H9 (cell line): ENCODE measurements around the gene AMY1A. TPM values are rescaled to one million over a fixed set of nuclear protein-coding genes. Genes with fewer than 3 reads are reported as not detected.
"Not testable (repeated sequence)": the region's sequence is repeated elsewhere in the genome, so short reads cannot be mapped to it uniquely, and the experiment has no call there.

Experiments used
- DNase-seq: peaks from one replicate; pipeline ENCODE4 v3.0.0-alpha.2; 2017
- H2AFZ ChIP-seq: one replicate; pipeline ENCODE4 v1.6.1; 2013; ENCODE audit warnings: mild to moderate bottlenecking, low read length, control low read depth, moderate library complexity
- H2AK5ac ChIP-seq: 2 replicates; pipeline ENCODE4 v1.6.1; 2013; ENCODE audit warnings: low read length, control low read depth, mixed read lengths; ENCODE audit not compliant: insufficient read length
- H2BK120ac ChIP-seq: one replicate; pipeline ENCODE4 v1.6.1; 2013; ENCODE audit warnings: low read depth, mild to moderate bottlenecking, low read length, control low read depth, inconsistent platforms; ENCODE audit not compliant: poor library complexity, severe bottlenecking
- H2BK12ac ChIP-seq: 2 replicates; pipeline ENCODE4 v1.6.1; 2013; ENCODE audit warnings: low read length, control low read depth, mixed read lengths, low read depth; ENCODE audit not compliant: insufficient read length
- H2BK15ac ChIP-seq: 2 replicates; pipeline ENCODE4 v1.6.1; 2013; ENCODE audit warnings: low read depth, low read length, control low read depth
- H2BK20ac ChIP-seq: one replicate; pipeline ENCODE4 v1.6.1; 2013; ENCODE audit warnings: low read depth, mild to moderate bottlenecking, low read length, control low read depth, inconsistent platforms; ENCODE audit not compliant: poor library complexity, severe bottlenecking
- H2BK5ac ChIP-seq: 2 replicates; pipeline ENCODE4 v1.6.1; 2013; ENCODE audit warnings: low read length, control low read depth, mixed read lengths; ENCODE audit not compliant: insufficient read length
- H3K14ac ChIP-seq: 2 replicates; pipeline ENCODE4 v1.6.1; 2013; ENCODE audit warnings: low read length, control low read depth; ENCODE audit not compliant: insufficient read depth
- H3K18ac ChIP-seq: 2 replicates; pipeline ENCODE4 v1.6.1; 2013; ENCODE audit warnings: low read depth, mild to moderate bottlenecking, mixed read lengths, low read length, control low read depth; ENCODE audit not compliant: insufficient read length
- H3K23ac ChIP-seq: 2 replicates; pipeline ENCODE4 v1.6.1; 2013; ENCODE audit warnings: low read length, control low read depth, mixed read lengths, low read depth; ENCODE audit not compliant: insufficient read length
- H3K23me2 ChIP-seq: 2 replicates; pipeline ENCODE4 v1.6.1; 2013; ENCODE audit warnings: low read depth, mild to moderate bottlenecking, mixed read lengths, low read length, control low read depth; ENCODE audit not compliant: insufficient read length, poor library complexity, severe bottlenecking
- H3K27ac ChIP-seq: 2 replicates; pipeline ENCODE4 v1.5.1; 2013; ENCODE audit warnings: low read length, control low read depth, mixed read lengths, low read depth; ENCODE audit not compliant: insufficient read length
- H3K27me3 ChIP-seq: 2 replicates; pipeline ENCODE4 v1.6.1; 2013; ENCODE audit warnings: low read length, control low read depth, inconsistent platforms; ENCODE audit not compliant: insufficient read depth
- H3K4ac ChIP-seq: 2 replicates; pipeline ENCODE4 v1.6.1; 2013; ENCODE audit warnings: low read depth, mild to moderate bottlenecking, control low read depth, inconsistent platforms, low read length, moderate library complexity
- H3K4me1 ChIP-seq: 2 replicates; pipeline ENCODE4 v1.6.1; 2013; ENCODE audit warnings: low read length, control low read depth, inconsistent platforms; ENCODE audit not compliant: insufficient read depth
- H3K4me2 ChIP-seq: 2 replicates; pipeline ENCODE4 v1.6.1; 2013; ENCODE audit warnings: low read length, control low read depth, mixed read lengths; ENCODE audit not compliant: insufficient read length, insufficient read depth
- H3K56ac ChIP-seq: 2 replicates; pipeline ENCODE4 v1.6.1; 2013; ENCODE audit warnings: low read depth, mild to moderate bottlenecking, mixed read lengths, low read length, control low read depth; ENCODE audit not compliant: insufficient read length
- H3K79me1 ChIP-seq: 2 replicates; pipeline ENCODE4 v1.6.1; 2013; ENCODE audit warnings: low read depth, mild to moderate bottlenecking, moderate library complexity, low read length, control low read depth, inconsistent platforms; ENCODE audit not compliant: insufficient read depth, poor library complexity, severe bottlenecking
- H3K79me2 ChIP-seq: 2 replicates; pipeline ENCODE4 v1.6.1; 2013; ENCODE audit warnings: low read length, control low read depth, inconsistent platforms; ENCODE audit not compliant: insufficient read depth
- H3K9ac ChIP-seq: 2 replicates; pipeline ENCODE4 v1.6.1; 2013; ENCODE audit warnings: low read length, control low read depth, mixed read lengths; ENCODE audit not compliant: insufficient read length; ENCODE audit errors: extremely low read depth
- H3K9me3 ChIP-seq: one replicate; pipeline ENCODE4 v1.6.1; 2013; ENCODE audit warnings: low read depth, low read length, inconsistent platforms; ENCODE audit not compliant: control insufficient read depth
- H3T11ph ChIP-seq: one replicate; pipeline ENCODE4 v1.6.1; 2013; ENCODE audit warnings: mild to moderate bottlenecking, low read length, control low read depth, inconsistent platforms
- H4K20me1 ChIP-seq: one replicate; pipeline ENCODE4 v1.6.1; 2013; ENCODE audit not compliant: control insufficient read depth, insufficient read length, insufficient read depth
- H4K5ac ChIP-seq: 2 replicates; pipeline ENCODE4 v1.6.1; 2013; ENCODE audit warnings: low read depth, mild to moderate bottlenecking, mixed read lengths, low read length, control low read depth; ENCODE audit not compliant: insufficient read length
- H4K8ac ChIP-seq: replicated peaks from 2 replicates; pipeline ENCODE4 v1.6.1; 2013; ENCODE audit warnings: low read length, control low read depth, mixed read lengths, low read depth; ENCODE audit not compliant: insufficient read length
- H4K91ac ChIP-seq: 2 replicates; pipeline ENCODE4 v1.6.1; 2013; ENCODE audit warnings: low read depth, mild to moderate bottlenecking, moderate library complexity, mixed read lengths, low read length, control low read depth; ENCODE audit not compliant: insufficient read length
- H3K27ac Mint-ChIP-seq, 3 experiments: 2 replicates in 2 of 3; 3 replicates in 1 of 3; pipeline ENCODE4 v1.8.0; 2020 to 2021; ENCODE audit warnings: mixed read lengths in 3 of 3, mild to moderate bottlenecking in 1 of 3, moderate library complexity in 1 of 3
- H3K27me3 Mint-ChIP-seq: 2 replicates; pipeline ENCODE4 v1.8.0; 2021; ENCODE audit warnings: low read depth, mild to moderate bottlenecking, moderate library complexity, mixed read lengths
- H3K36me3 Mint-ChIP-seq, 3 experiments: 2 replicates in 2 of 3; 3 replicates in 1 of 3; pipeline ENCODE4 v1.8.0; 2020 to 2021; ENCODE audit warnings: low read depth in 3 of 3, mixed read lengths in 3 of 3; ENCODE audit not compliant: insufficient read depth in 1 of 3
- H3K4me1 Mint-ChIP-seq, 2 experiments: 2 replicates each; pipeline ENCODE4 v1.8.0; 2020; ENCODE audit warnings: mixed read lengths in 2 of 2
- H3K4me3 Mint-ChIP-seq, 2 experiments: 2 replicates in 1 of 2; 3 replicates in 1 of 2; pipeline ENCODE4 v1.8.0; 2020 to 2021; ENCODE audit warnings: mild to moderate bottlenecking in 2 of 2, mixed read lengths in 2 of 2, moderate library complexity in 1 of 2
- H3K9me3 Mint-ChIP-seq, 2 experiments: 2 replicates in 1 of 2; 3 replicates in 1 of 2; pipeline ENCODE4 v1.8.0; 2020; ENCODE audit warnings: mild to moderate bottlenecking in 2 of 2, mixed read lengths in 2 of 2, moderate library complexity in 1 of 2
- CTCF ChIP-seq: fragments of 200-600 bp; sonication (generic); conservative IDR thresholded peaks from 3 replicates; pipeline ENCODE4 v1.8.0; 2021; ENCODE audit warnings: antibody characterized with exemption, mild to moderate bottlenecking
- whole genome bisulfite sequencing: extraction: QIAGEN DNeasy Blood & Tissue Kit; methylation state at CpG from one replicate; pipeline ENCODE4 v1.1.7; 2013; ENCODE audit warnings: missing lambda C conversion rate, low lambda C conversion rate, mixed read lengths; ENCODE audit not compliant: insufficient read length; ENCODE audit errors: extremely low coverage; 5-methylcytosine and 5-hydroxymethylcytosine counted together
- total RNA-seq: library from RNA; stranded (reverse); gene quantifications from 2 replicates; pipeline ENCODE4 v1.2.1, GENCODE V29; 2021

Gene AMY1A
- total RNA-seq, 1 experiment from 2014 or later, result not detected

GRCh38 chr1:103616362-103616761 lies 39.2 kb upstream of the AMY1A start:
- Histone ChIP-seq H4K91ac (no peak overlapping the region), H3K79me2 (no peaks in the 10 kb centered on the region), H3T11ph (no peak overlapping the region), H3K23me2 (no peaks in the 10 kb centered on the region), H4K8ac (no peak overlapping the region), H4K5ac (no peak overlapping the region), H2BK12ac (no peak overlapping the region), H2BK15ac (no peak overlapping the region), H3K14ac (no peak overlapping the region), H2BK20ac (no peak overlapping the region), H3K4me1 (no peaks in the 10 kb centered on the region), H3K27ac (no peak overlapping the region), H3K79me1 (no peaks in the 10 kb centered on the region), H2BK120ac (no peak overlapping the region), H3K4ac (no peak overlapping the region), H3K27me3 (no peaks in the 10 kb centered on the region), H3K9me3 (no peaks in the 10 kb centered on the region), H2AFZ (no peak overlapping the region), H3K23ac (no peak overlapping the region), H4K20me1 (no peaks in the 10 kb centered on the region), H2AK5ac (no peak overlapping the region), H3K18ac (no peak overlapping the region), H3K9ac (no peak overlapping the region), H3K4me2 (no peak overlapping the region), H3K56ac (no peak overlapping the region), H2BK5ac (no peak overlapping the region)
- H3K4me1 Mint-ChIP-seq, result no peaks in the 10 kb centered on the region
- no peak for DNase-seq
- TF ChIP-seq CTCF, result no peak
- H3K36me3 Mint-ChIP-seq, result peaks cover 0 to 6% (median 3%) of the 10 kb centered on the region in 3 experiments; a peak in 3 of 7 replicates
- no peaks in the 10 kb centered on the region for H3K27me3 Mint-ChIP-seq
- WGBS, result no CpG with 5 or more reads among the region's 2 CpGs
- no peak overlapping the region for H3K4me3 Mint-ChIP-seq
- H3K27ac Mint-ChIP-seq, result no peak overlapping the region
- H3K9me3 Mint-ChIP-seq, result peaks cover 2 to 42% of the 10 kb centered on the region in 2 experiments

GRCh38 chr1:103616994-103617477 lies 38.5 kb upstream of the AMY1A start, which contains the start of gene AMY2A:
AMY2A (plus strand) TSS chr1:103617427; CDS start chr1:103617441, 14 bp downstream.
- not testable (repeated sequence) for H3K27ac ChIP-seq, H2BK15ac ChIP-seq, DNase-seq

More at GRCh38 chr1:103616994-103617477, 38.5 kb upstream of the AMY1A start, which contains the start of gene AMY2A:
- H4K20me1 ChIP-seq, H4K5ac ChIP-seq, H3K9ac ChIP-seq, H2AFZ ChIP-seq, H2AK5ac ChIP-seq, H2BK5ac ChIP-seq, H3K4me3 Mint-ChIP-seq, H3T11ph ChIP-seq, H3K4me1 Mint-ChIP-seq, H3K18ac ChIP-seq, H3K27ac Mint-ChIP-seq, H3K27me3 ChIP-seq, H3K23ac ChIP-seq, H4K91ac ChIP-seq, H3K4me1 ChIP-seq, H2BK120ac ChIP-seq, H3K36me3 Mint-ChIP-seq, H3K23me2 ChIP-seq, H3K79me1 ChIP-seq, H3K14ac ChIP-seq, H3K27me3 Mint-ChIP-seq, H3K4me2 ChIP-seq, H4K8ac ChIP-seq, H3K56ac ChIP-seq, H3K4ac ChIP-seq, H3K79me2 ChIP-seq, H3K9me3 ChIP-seq, H2BK12ac ChIP-seq, H2BK20ac ChIP-seq: not testable (repeated sequence)
- peaks cover 0 to 35% of the 10 kb centered on the region in 2 experiments; a peak in 3 of 5 replicates for H3K9me3 Mint-ChIP-seq
- no CpG with 5 or more reads among the region's 3 CpGs for WGBS
